SH-SY5Y (cell line): Measurements from ENCODE around the gene TDRD9.

Experiments used
- GATA2 ChIP-seq: IDR thresholded peaks from 2 replicates; pipeline ENCODE4 v1.6.1; 2011; ENCODE audit warnings: mild to moderate bottlenecking, low read depth, low read length
- GATA3 ChIP-seq: IDR thresholded peaks from 2 replicates; pipeline ENCODE4 v1.6.1; 2011; ENCODE audit warnings: low read depth, mild to moderate bottlenecking, low read length, moderate library complexity

DNA sequence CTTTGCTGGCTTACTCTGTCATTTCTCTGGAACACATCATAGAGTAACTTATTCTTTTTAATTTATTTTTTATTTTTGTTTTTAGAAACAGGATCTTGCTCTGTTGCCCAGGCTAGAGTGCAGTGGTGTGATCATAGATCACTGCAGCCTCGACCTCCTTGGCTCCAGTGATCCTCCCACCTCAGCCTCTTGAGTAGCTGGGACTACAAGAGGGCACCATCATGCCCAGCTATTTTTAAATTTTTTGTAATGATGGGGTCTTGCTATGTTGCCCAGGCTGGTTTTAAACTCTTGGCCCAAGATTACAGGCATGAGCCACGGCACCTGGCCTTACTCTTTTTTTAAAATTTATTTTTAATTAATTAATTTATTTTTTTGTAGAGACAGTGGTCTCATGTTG, 46.3 kb downstream of the TDRD9 start:
- TF ChIP-seq GATA3 = no peak
- no peak for TF ChIP-seq GATA2
